Measurements from ENCODE around the gene MTHFD1L.
A peak's percentile ranks its signal among the peaks of the same experiment; 100 is the strongest.

The MTHFD1L gene

GRCh38 chr6:150899231-150899630, 33.7 kb downstream of the MTHFD1L start:
- DNase-seq: no peak

DNA sequence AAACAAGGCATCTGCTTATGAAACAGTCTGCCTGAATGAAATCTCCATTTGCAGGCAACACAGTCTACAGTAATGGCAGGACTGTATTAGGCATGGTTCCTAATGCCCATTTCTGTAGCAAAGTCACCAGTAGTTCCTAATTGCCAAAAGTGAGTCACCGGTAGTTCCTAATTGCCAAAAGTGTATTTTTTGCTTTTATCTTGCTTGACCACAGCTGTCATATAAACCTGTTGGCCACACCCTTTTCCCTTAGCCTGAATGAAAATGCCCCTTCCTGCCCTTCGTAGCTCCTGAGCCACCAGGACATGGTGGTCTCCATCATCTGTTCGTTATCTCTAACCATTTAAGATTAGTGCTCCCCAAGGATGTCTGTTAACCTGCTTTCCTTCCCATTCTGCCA, 34.5 kb downstream of the MTHFD1L start:
- DNase-seq: no peak

GRCh38 chr6:150902142-150902776, 36.8 kb downstream of the MTHFD1L start:
- no peak for DNase-seq

DNA sequence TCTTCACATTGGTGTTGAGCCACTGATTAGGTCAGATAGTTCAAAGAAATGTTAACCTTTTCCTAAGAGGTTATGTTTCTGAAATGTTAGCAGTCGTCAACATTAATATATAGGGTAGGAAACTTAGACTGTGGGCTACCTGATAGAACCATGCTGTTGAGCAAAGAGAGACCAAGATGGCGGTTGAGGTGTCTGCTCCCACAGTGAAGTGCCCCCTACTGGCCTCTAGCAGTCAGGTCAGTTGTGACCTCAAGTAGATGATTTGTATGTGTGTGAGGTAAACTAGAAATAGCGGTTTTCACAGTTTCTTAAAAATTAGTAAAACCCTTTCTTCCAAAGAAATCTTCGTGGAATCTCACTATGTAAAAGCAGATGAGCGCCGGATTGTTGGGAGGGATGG, 40.3 kb downstream of the MTHFD1L start:
- DNase-seq: no peak

DNA sequence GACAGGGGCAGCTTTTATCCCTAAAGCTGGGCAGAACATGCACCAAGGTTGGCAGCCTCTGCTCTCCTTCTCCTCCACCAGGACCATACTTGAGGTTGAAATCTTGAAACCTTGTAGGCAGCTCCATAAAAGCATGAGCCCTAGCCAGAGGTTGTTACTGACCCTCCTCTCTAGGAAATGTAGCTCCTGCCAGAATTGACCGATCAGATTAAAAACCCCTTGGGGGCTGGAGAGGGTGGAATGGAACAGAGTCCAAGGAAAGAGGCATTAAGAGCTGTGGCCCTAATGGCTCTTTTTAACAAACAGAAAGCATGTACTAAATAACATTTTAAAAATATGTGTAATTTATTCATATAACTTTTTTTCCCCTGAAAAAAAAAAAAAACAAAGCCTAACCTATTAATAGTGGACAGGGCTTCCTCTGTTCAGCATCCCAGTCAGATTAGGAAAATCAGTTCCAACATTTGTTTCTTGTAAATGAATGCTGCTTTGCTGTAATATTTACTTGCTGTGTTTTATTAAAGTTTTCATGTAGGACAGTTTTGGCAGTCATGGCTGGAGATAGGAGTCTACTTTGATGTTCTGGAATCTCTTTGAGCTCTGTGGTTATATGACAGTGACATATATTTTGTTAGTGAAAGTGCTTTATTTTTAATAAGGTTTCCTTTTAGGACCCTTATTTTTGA, 41.3 kb downstream of the MTHFD1L start:
- DNase-seq: no peak

DNA sequence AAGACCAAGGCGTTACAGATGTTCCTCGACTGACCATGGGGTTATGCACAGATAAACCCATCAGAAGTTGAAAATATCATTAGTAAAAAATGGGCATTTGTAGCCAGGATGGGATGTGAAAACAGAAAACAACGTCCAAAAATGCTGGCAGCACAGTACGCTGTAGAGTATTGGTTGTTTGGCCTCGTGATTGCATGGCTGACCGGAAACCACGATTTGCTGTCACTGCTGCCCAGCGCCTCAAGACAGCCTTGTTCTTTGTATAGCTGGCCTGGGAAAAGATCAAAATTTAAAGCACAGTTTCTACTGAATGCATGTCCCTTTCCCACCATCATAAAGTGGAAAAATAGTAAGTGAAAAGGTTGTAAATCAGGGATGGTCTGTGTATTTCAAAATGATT, 41.9 kb downstream of the MTHFD1L start:
- no peak for DNase-seq

DNA sequence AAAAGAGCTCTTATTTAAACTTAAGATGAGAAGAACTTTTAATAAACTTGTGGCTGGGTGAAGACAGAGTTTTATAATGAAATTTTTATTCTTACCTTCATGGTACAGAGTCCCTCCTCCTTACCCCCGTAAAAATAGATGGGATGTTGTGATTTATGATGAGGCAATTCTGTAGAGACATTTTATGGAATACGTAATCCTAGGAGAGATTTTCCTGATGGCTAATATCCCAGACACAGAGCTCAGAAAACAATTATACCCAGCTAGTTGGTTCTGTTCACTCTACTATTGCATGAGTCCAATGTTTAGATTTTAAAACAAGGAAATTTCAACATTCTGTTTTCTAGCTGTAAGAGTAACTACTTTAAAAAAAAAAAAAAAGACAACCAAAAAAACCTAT, 43.4 kb downstream of the MTHFD1L start:
- no peak for DNase-seq

DNA sequence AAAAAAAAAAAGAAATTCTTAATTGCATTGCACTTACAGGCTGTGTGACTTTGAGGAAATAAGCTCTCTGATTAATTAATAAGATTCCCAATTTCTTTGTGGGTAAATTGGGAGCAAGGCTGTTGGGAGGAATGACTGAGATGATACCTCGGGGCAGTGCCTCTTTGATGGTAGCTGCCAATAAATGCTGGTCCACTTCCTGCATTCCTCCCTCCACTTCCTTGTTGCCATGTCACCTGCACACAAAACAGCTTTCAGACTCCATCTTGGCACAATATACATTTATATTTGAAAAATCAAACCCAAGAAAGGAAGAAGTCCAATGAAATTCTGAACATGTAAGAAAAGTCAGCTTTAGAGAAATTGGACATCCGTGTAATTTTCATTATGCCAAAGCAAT, 45.1 kb downstream of the MTHFD1L start:
- peak; percentile 7 for DNase-seq

DNA sequence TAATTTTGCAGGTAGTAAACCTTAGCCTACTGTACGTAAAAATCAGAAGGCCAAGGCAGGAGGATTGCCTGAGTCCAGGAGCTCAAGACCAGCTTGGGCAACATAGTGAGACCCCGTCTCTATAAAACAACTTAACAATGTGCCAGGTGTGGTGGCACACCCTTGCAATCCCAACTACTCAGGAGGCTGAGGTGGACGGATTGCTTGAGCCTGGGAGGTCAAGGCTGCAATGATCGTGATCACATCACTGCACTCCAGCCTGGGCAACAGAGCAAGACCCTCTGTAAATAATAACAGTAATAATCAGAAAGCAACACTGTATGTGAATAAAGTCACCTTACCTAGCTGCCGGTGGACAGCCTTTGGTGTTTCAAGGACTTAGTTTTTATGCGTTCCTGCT, 48.9 kb downstream of the MTHFD1L start:
- no peak for DNase-seq

DNA sequence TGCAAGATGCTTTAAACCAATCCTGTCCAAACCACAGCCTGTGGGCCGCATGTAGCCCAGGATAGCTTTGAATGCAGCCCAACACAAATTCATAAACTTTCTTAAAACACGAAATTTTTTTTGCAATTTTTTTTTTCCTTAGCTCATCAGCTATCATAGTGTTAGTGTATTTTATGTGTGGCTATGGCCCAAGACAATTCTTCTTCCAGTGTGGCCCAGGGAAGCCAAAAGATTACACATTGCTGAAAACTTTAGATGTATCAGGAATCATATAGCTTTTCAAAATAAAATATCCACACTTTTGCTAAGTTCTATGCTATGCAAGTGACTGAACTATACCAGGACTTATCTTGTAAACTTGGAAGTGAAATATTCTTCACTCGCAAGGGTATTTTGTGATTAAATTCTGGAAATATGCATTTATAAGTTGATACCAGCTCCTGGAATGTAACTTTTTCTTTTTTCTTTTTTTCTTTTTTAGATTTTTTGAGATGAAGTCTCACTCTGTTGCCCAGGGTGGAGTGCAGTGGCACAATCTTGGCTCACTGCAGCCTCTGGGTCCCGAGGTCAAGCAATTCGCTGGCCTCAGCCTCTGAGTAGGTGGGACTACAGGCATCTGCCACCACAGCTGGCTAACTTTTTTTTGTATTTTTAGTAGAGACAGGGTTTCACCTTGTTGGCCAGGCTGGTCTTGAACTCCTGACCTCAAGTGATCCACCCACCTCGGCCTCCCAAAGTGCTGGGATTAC, 49.8 kb downstream of the MTHFD1L start:
- DNase-seq: no peak

DNA sequence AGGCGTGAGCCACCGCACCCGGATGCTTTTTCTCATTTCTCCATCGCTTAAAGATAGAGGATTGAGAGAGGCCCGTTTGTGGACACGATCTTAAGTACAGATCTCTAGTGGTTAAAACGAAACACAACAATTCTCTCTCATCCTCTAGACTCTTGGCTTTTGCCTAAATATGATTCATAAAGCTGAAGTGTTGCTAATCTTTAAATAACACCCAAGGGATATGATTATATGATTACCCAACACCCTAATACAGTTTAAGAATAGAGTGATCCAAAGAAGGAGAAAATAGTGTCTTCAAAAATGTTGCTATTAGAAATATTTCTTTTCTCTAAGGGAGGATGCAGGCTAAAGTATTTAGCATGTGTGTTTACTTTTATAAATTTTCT, 50.4 kb downstream of the MTHFD1L start:
- DNase-seq: no peak

GRCh38 chr6:150919938-150920337, 54.4 kb downstream of the MTHFD1L start:
- DNase-seq: no peak

DNA sequence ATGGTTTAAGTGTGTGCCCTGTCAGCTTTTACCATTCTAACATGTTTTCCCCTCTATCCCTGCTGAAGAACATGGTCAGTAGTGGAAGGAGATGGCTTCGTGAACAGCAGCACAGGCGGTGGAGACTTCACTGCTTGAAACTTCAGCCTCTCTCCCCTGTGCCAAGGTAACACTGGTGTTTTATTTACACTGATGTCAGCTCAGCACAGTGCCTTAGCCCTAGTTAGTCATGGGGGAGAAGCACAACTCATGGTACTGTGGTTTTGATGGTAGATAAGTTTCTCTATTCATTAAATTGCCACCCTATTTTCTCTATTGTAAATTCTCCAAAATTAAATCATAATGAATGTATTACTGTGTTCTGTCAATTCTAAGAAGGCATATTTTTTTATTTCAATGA, 56.6 kb downstream of the MTHFD1L start:
- no peak for DNase-seq

DNA sequence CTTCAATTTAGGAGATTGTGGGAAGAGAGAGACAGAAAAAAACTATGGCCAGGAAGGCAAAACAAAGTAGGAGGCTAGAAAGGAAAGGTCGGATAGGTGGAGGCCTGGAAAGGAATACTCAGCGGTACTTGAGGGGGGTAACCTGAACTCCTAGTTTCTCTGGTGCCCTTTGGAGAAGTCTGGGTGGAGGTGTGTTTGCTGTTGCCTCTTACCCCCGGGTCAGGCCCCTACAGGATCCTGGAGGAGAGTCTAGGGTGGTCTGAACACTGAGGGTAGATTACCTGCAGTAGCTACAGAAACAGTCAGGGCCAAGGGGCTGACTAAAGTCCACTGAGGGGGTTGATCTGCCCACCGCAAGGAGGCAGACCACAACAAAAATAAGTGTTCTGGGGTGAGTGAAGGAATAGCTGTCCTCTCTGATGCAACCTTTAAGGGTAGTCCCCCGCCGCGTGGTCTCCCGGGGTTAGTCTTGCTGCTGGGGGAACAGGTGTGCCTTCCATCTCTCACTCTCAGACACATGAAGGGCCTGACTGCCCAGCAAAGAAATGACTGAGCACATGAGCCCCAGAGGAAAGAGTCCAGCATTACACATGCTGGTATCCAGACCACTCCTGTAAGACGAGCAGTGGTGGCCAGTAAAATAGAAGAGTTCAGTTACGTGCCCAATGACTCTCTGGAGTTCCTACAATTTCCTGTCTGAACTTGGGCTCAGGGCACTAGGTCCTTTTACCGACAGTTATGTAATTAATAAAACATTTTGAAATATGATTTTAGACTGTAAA, 59.5 kb downstream of the MTHFD1L start:
- no peak for DNase-seq

GRCh38 chr6:150925590-150925928, 60.1 kb downstream of the MTHFD1L start:
- no peak for DNase-seq

GRCh38 chr6:150925976-150926375, 60.5 kb downstream of the MTHFD1L start:
- no peak for DNase-seq

GRCh38 chr6:150928882-150929281, 63.4 kb downstream of the MTHFD1L start:
- DNase-seq: no peak

DNA sequence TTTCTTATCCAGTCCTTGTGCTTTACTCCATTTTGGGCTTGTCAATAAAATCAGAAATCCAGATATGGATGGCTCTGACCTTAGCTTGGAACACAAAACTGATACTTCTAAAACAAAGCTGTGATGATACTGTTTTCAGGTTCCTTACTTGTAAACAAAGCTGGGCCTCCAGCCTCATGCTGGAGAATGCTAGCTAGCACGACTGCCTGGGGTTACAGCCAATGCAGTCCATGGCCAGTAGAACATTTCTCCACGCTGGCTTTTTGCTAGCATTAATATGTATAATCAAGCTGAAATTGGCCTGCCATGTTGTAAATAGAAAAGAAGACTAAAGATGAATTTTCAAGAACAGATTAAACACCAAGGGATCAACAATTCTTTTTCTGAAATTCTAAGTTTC, 63.9 kb downstream of the MTHFD1L start:
- DNase-seq: no peak

DNA sequence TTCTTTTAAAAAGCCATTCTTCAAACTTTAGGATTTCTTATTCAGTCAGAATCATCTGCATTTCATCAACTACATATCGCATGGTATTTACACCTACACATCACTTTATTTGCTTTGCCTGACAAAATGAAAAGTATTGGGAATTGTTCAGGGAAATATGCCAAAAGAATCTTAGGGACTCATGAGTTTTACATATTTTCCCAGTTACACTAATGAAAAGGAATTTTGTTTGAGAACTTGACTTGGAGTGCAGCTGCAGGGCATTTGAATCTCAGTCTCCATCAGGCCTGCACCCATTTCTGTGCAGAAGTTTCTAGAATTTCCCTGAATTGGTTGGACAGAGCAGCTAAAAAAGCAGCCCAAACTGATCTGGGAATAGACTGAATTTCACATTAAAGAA, 65.3 kb downstream of the MTHFD1L start:
- no peak for DNase-seq

- DNase-seq: no peak
Observed at GRCh38 chr6:150931405-150931804, 65.9 kb downstream of the MTHFD1L start.

- DNase-seq: no peak
Observed at GRCh38 chr6:150932996-150933395, 67.5 kb downstream of the MTHFD1L start.

- DNase-seq: no peak
Observed at GRCh38 chr6:150934380-150934779, 68.9 kb downstream of the MTHFD1L start.

DNA sequence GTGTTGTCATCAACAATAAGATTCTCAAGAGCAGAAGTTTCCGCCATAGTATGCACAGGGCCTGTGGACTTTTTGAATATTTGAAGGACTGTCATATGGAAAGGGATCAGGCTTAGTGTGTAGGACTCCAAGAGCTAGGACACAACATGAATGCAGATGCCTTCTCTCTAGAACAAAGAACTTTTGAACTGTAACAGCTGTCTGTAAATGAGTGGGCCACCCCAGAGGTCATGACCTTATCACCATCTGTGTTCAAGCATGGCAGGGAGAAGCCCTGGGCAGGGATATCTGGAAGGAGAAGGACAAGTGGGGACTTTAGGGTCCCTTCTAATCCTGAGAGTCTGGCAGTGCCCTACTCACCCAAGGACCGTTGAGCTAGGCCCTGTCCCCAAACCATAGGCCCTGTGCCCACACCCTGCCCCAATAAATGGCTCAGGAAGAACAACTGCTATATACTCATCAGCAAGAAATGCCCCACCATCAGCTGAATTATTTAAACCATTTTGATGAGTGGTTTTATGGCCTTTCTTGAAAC, 70.6 kb downstream of the MTHFD1L start:
- DNase-seq: no peak

Data from DMS153 (cell line).